IgD-negative memory B cell (primary cell): ENCODE data around the gene RBM33. TPM values are rescaled to one million over a fixed set of nuclear protein-coding genes. Genes with fewer than 3 reads are reported as not detected.

Experiments used
- H3K27ac Mint-ChIP-seq, 3 donors: one replicate each; pipeline ENCODE4 v1.8.0; 2020 to 2022; ENCODE audit warnings: mild to moderate bottlenecking in 3 of 3, mixed read lengths in 3 of 3, moderate library complexity in 1 of 3
- H3K27me3 Mint-ChIP-seq: one replicate; pipeline ENCODE4 v1.8.0; 2021; ENCODE audit warnings: mixed read lengths
- H3K36me3 Mint-ChIP-seq: one replicate; pipeline ENCODE4 v1.8.0; 2020; ENCODE audit warnings: mild to moderate bottlenecking, mixed read lengths
- H3K4me1 Mint-ChIP-seq, 3 donors: one replicate each; pipeline ENCODE4 v1.8.0; 2020 to 2022; ENCODE audit warnings: mixed read lengths in 3 of 3, mild to moderate bottlenecking in 1 of 3
- H3K4me3 Mint-ChIP-seq, 4 donors: one replicate each; pipeline ENCODE4 v1.8.0; 2020 to 2022; ENCODE audit warnings: mild to moderate bottlenecking in 4 of 4, mixed read lengths in 4 of 4, moderate library complexity in 3 of 4
- H3K9me3 Mint-ChIP-seq, 3 donors: one replicate each; pipeline ENCODE4 v1.8.0; 2020 to 2021; ENCODE audit warnings: mixed read lengths in 3 of 3, mild to moderate bottlenecking in 1 of 3
- polyA plus RNA-seq: library from polyadenylated mRNA; unstranded; fragments of 300-500 nt; fragmentation: Illumina TruSeq; gene quantifications from one replicate; pipeline ENCODE4 v1.2.3, GENCODE V29; 2021

The RBM33 gene, protein sequence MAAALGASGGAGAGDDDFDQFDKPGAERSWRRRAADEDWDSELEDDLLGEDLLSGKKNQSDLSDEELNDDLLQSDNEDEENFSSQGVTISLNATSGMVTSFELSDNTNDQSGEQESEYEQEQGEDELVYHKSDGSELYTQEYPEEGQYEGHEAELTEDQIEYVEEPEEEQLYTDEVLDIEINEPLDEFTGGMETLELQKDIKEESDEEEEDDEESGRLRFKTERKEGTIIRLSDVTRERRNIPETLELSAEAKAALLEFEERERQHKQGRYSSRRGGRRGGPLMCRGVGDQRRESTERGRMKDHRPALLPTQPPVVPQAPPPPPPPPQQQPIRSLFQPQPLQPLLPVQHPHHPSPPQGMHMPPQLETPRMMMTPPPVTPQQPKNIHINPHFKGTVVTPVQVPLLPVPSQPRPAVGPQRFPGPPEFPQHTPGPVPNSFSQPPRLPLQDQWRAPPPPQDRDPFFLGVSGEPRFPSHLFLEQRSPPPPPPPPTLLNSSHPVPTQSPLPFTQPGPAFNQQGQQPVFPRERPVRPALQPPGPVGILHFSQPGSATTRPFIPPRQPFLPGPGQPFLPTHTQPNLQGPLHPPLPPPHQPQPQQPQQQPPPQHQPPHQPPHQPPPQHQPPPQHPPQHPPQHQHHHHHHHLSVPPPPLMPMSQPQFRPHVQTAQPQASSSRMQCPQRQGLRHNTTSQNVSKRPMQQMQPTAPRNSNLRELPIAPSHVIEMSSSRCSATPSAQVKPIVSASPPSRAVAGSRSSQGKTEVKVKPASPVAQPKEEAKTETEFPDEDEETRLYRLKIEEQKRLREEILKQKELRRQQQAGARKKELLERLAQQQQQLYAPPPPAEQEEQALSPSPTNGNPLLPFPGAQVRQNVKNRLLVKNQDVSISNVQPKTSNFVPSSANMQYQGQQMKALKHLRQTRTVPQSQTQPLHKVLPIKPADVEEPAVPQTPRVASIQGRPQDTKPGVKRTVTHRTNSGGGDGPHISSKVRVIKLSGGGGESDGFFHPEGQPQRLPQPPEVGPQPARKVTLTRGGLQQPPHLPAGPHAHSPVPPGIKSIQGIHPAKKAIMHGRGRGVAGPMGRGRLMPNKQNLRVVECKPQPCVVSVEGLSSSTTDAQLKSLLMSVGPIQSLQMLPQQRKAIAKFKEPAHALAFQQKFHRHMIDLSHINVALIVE
- 72.4 TPM for polyA plus RNA-seq

GRCh38 chr7:155644178-155644970 lies at the start of gene RBM33:
TSS of gene RBM33 (plus strand) at chr7:155644661. CDS start at chr7:155644877, 216 bp downstream.
- H3K4me1 Mint-ChIP-seq = peaks cover 33 to 52% (median 39%) of the 10 kb centered on the region in 3 donors
- peaks cover 0 to 16% (median 0%) of the 10 kb centered on the region in 3 donors for H3K9me3 Mint-ChIP-seq
- H3K4me3 Mint-ChIP-seq = peak within 1 kb of the TSS; percentile 92 to 99 (median 98)
- peak within 1 kb of the TSS; percentile 93 to 100 (median 98) for H3K27ac Mint-ChIP-seq
- H3K36me3 Mint-ChIP-seq = peaks cover 20% of the 10 kb centered on the region
- H3K27me3 Mint-ChIP-seq = no peaks in the 10 kb centered on the region

DNA sequence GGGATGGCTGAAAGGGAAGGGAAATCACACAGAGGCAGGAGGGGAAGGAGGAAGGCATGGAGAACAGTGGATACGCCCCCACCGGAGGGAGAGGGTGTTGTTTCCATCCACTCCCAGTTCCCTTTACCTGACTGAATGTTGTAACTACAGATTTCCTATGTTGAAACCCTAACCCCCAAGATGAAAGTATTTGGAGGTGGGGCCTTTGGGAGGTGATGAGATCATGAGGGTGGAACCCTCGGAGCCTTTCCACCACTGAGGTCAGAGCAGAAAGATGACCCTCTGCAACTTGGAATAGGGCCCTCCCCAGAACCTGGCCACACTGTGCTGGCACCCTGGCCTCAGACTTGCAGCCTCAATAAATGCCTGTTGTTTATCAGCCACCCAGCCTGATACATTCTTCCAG lies 49.5 kb upstream of the RBM33 start:
- Mint-ChIP-seq H3K4me3 (no peak overlapping the region), H3K4me1 (peaks cover 0 to 5% (median 3%) of the 10 kb centered on the region in 3 donors), H3K27ac (peak overlapping the region in 1 of 3 donors; percentile 28), H3K36me3 (no peaks in the 10 kb centered on the region), H3K9me3 (no peaks in the 10 kb centered on the region), H3K27me3 (peaks cover 15% of the 10 kb centered on the region)

- H3K27ac Mint-ChIP-seq = no peak overlapping the region
- H3K36me3 Mint-ChIP-seq = no peaks in the 10 kb centered on the region
- H3K4me3 Mint-ChIP-seq = peak overlapping the region in 1 of 4 donors; percentile 23
- peaks cover 0 to 5% (median 3%) of the 10 kb centered on the region in 3 donors for H3K4me1 Mint-ChIP-seq
- no peaks in the 10 kb centered on the region for H3K9me3 Mint-ChIP-seq
- peaks cover 18% of the 10 kb centered on the region for H3K27me3 Mint-ChIP-seq
Observed at GRCh38 chr7:155597753-155598140, 46.7 kb upstream of the RBM33 start.

- Mint-ChIP-seq H3K4me3 (no peak overlapping the region), H3K27me3 (peaks cover 22% of the 10 kb centered on the region), H3K36me3 (no peaks in the 10 kb centered on the region), H3K27ac (no peak overlapping the region), H3K9me3 (no peaks in the 10 kb centered on the region), H3K4me1 (peaks cover 0 to 5% (median 3%) of the 10 kb centered on the region in 3 donors)
Observed at GRCh38 chr7:155598810-155599210, 45.7 kb upstream of the RBM33 start.

GRCh38 chr7:155602156-155602555 lies 42.3 kb upstream of the RBM33 start:
- Mint-ChIP-seq H3K9me3 (no peaks in the 10 kb centered on the region), H3K4me1 (peaks cover 0 to 5% (median 3%) of the 10 kb centered on the region in 3 donors), H3K27ac (no peak overlapping the region), H3K36me3 (peaks cover 2% of the 10 kb centered on the region), H3K4me3 (no peak overlapping the region), H3K27me3 (peaks cover 22% of the 10 kb centered on the region)

DNA sequence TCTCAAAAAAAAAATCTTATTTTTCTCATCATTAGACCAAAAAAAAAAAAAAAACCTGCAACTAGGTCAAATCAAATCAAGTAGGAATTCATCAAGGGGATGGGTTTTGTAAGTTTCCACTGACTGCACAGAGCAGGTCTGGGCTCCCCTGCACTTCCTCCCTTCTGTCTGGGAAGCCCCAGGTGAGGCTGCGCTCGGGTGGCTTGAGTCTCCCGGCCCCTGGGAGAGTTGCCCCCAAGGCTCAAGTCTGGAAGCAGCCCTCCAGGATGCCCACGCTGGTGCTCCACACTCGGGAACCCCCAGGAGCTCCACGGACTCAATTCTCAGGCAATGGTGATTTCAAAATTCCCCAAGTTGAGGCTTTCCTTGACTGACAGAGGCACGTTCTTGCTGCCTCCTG lies 41.7 kb upstream of the RBM33 start:
- no peak overlapping the region for H3K27ac Mint-ChIP-seq
- peaks cover 2% of the 10 kb centered on the region for H3K36me3 Mint-ChIP-seq
- H3K4me3 Mint-ChIP-seq = no peak overlapping the region
- H3K9me3 Mint-ChIP-seq = no peaks in the 10 kb centered on the region
- peaks cover 0 to 5% (median 3%) of the 10 kb centered on the region in 3 donors for H3K4me1 Mint-ChIP-seq
- peaks cover 22% of the 10 kb centered on the region for H3K27me3 Mint-ChIP-seq

GRCh38 chr7:155603205-155603857 lies 41.1 kb upstream of the RBM33 start:
- H3K36me3 Mint-ChIP-seq = peaks cover 2% of the 10 kb centered on the region
- H3K27ac Mint-ChIP-seq = peak overlapping the region in 1 of 3 donors; percentile 74
- peaks cover 22% of the 10 kb centered on the region for H3K27me3 Mint-ChIP-seq
- H3K4me3 Mint-ChIP-seq = no peak overlapping the region
- peaks cover 0 to 5% (median 3%) of the 10 kb centered on the region in 3 donors for H3K4me1 Mint-ChIP-seq
- no peaks in the 10 kb centered on the region for H3K9me3 Mint-ChIP-seq

DNA sequence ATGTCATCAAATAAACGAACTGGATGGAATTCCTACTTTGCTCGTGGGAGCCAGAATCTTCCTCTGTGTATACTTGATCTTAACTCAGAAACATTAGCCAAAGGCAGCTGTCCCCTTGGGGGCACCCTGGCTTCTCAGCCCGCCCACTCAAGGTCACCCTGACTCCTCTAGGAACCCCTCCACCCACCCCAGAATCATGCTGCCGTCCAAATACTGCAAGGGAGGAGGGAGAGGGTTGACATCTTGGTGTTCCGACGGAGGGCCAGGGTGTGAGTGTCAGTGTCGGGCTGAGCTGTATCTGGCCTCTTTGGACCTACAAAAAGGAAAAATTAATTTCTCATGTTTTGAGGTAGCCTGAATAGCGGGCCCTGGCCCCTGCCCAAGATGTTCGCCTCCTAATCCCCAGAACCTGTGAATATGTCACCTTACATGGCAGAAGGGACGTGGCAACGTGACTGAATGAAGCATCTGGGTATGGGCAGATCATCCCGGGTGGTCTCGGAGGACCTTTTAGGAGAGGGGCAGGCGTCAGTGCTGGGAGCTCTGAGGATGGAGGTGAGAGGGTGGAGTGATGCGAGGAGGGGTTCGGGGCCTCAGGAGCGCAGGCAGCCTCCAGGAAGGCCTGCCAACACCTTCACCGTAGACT lies 40.5 kb upstream of the RBM33 start:
- H3K4me1 Mint-ChIP-seq = peaks cover 0 to 2% (median 0%) of the 10 kb centered on the region in 3 donors
- H3K27me3 Mint-ChIP-seq = peaks cover 19% of the 10 kb centered on the region
- H3K4me3 Mint-ChIP-seq = no peak overlapping the region
- H3K9me3 Mint-ChIP-seq = no peaks in the 10 kb centered on the region
- H3K27ac Mint-ChIP-seq = peak overlapping the region in 1 of 3 donors; percentile 74
- H3K36me3 Mint-ChIP-seq = peaks cover 2% of the 10 kb centered on the region

- Mint-ChIP-seq H3K36me3 (peaks cover 2% of the 10 kb centered on the region), H3K4me1 (peaks cover 0 to 2% (median 0%) of the 10 kb centered on the region in 3 donors), H3K27me3 (peaks cover 15% of the 10 kb centered on the region), H3K4me3 (no peak overlapping the region), H3K9me3 (no peaks in the 10 kb centered on the region), H3K27ac (no peak overlapping the region)
Observed at GRCh38 chr7:155604504-155604997, 39.9 kb upstream of the RBM33 start.

GRCh38 chr7:155609185-155609584 lies 35.3 kb upstream of the RBM33 start:
- peak overlapping the region in 1 of 4 donors; percentile 28 for H3K4me3 Mint-ChIP-seq
- H3K27me3 Mint-ChIP-seq = peaks cover 1% of the 10 kb centered on the region
- H3K36me3 Mint-ChIP-seq = peaks cover 3% of the 10 kb centered on the region
- no peak overlapping the region for H3K27ac Mint-ChIP-seq
- no peaks in the 10 kb centered on the region for H3K9me3 Mint-ChIP-seq
- peaks cover 0 to 8% (median 5%) of the 10 kb centered on the region in 3 donors for H3K4me1 Mint-ChIP-seq

- H3K4me3 Mint-ChIP-seq = peak overlapping the region in 1 of 4 donors; percentile 80
- H3K27ac Mint-ChIP-seq = peak overlapping the region in 1 of 3 donors; percentile 41
- H3K9me3 Mint-ChIP-seq = peaks cover 0 to 3% (median 0%) of the 10 kb centered on the region in 3 donors
- H3K36me3 Mint-ChIP-seq = peaks cover 7% of the 10 kb centered on the region
- peaks cover 1% of the 10 kb centered on the region for H3K27me3 Mint-ChIP-seq
- H3K4me1 Mint-ChIP-seq = peaks cover 0 to 8% (median 5%) of the 10 kb centered on the region in 3 donors
Observed at GRCh38 chr7:155610633-155611193, 33.7 kb upstream of the RBM33 start.

DNA sequence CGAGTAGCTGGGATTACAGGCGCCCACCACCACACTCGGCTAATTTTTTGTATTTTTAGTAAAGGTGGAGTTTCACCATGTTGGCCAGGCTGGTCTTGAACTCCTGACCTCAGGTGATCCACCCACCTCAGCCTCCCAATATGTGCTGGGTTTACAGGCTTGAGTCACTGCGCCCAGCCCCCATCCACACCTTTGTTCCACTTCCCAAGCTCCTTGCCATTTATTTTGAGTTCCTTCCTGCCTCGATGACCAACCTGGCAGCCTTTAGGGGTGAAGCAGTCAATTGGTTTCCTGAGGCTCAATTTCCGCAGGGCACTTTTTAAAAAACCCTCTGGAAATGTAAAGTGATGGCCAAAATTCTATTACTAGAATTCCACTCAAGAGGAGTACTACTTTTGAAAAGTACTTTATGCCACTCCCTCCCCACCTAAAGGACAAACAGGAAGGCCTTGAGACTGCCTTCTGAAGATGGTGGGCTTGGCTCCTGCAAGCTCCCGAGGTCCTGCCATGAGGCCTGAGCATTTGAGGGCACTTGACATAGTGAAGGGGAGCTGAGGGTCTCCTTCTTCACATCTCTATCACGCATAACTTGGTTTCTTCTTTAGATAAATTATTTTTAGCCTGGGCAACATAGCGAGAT lies 32.5 kb upstream of the RBM33 start:
- peaks cover 0 to 3% (median 0%) of the 10 kb centered on the region in 3 donors for H3K9me3 Mint-ChIP-seq
- peaks cover 1% of the 10 kb centered on the region for H3K27me3 Mint-ChIP-seq
- no peak overlapping the region for H3K4me3 Mint-ChIP-seq
- H3K36me3 Mint-ChIP-seq = peaks cover 7% of the 10 kb centered on the region
- H3K27ac Mint-ChIP-seq = peak overlapping the region in 1 of 3 donors; percentile 28
- peaks cover 0 to 8% (median 5%) of the 10 kb centered on the region in 3 donors for H3K4me1 Mint-ChIP-seq
